A673 (cell line): ENCODE measurements around the gene PCCA. TPM values are rescaled to one million over a fixed set of nuclear protein-coding genes. Genes with fewer than 3 reads are reported as not detected.

Experiments
- BruUV-seq: library from RNA; stranded (reverse); fragments of 400-500 nt; replicated peaks from 2 replicates; lab custom pipeline; 2021; lab: Mats Ljungman, UMichigan
- CTCF ChIA-PET: fragments of 300-600 bp; sonication (Branson Sonifier 250); formaldehyde crosslinking; loops from one replicate; lab custom pipeline; 2022; ENCODE audit warnings: antibody characterized with exemption; lab: Charles Lee
- POLR2A ChIA-PET: fragments of 300-600 bp; sonication (Branson Sonifier 250); formaldehyde crosslinking; loops from one replicate; lab custom pipeline; 2022; ENCODE audit warnings: antibody characterized with exemption; ENCODE audit not compliant: low non-redundant PET; lab: Charles Lee
- DNase-seq: peaks from one replicate; pipeline ENCODE4 v3.0.0-alpha.2; 2015; ENCODE audit warnings: low spot score
- H3K27ac ChIP-seq: fragments of 200-600 bp; sonication (generic); 2 replicates; pipeline ENCODE4 v1.5.1; 2016; ENCODE audit warnings: mixed run types, low read depth, mild to moderate bottlenecking, mixed read lengths, antibody characterized with exemption, low read length; ENCODE audit not compliant: poor library complexity, severe bottlenecking
- H3K27me3 ChIP-seq: fragments of 200-600 bp; sonication (generic); replicated peaks from 2 replicates; pipeline ENCODE4 v1.6.1; 2017; ENCODE audit warnings: mixed run types, low read depth, mild to moderate bottlenecking, mixed read lengths, antibody characterized with exemption, low read length; ENCODE audit not compliant: insufficient read depth, poor library complexity
- H3K36me3 ChIP-seq: fragments of 200-600 bp; sonication (generic); 2 replicates; pipeline ENCODE4 v1.6.1; 2016; ENCODE audit warnings: mixed run types, mild to moderate bottlenecking, mixed read lengths, antibody characterized with exemption, low read length; ENCODE audit not compliant: insufficient read depth, poor library complexity, severe bottlenecking
- H3K4me1 ChIP-seq: fragments of 200-600 bp; sonication (generic); 2 replicates; pipeline ENCODE4 v1.6.1; 2017; ENCODE audit warnings: mixed run types, mild to moderate bottlenecking, mixed read lengths, antibody characterized with exemption, low read length; ENCODE audit not compliant: insufficient read depth, poor library complexity, severe bottlenecking
- H3K4me3 ChIP-seq: fragments of 200-600 bp; sonication (generic); 2 replicates; pipeline ENCODE4 v1.5.1; 2016; ENCODE audit warnings: low read depth, mixed run types, mild to moderate bottlenecking, mixed read lengths, low read length; ENCODE audit not compliant: poor library complexity, severe bottlenecking
- H3K9me3 ChIP-seq: fragments of 200-600 bp; sonication (generic); 2 replicates; pipeline ENCODE4 v1.6.1; 2016; ENCODE audit warnings: mixed run types, low read depth, mild to moderate bottlenecking, mixed read lengths, antibody characterized with exemption, low read length; ENCODE audit not compliant: poor library complexity, severe bottlenecking
- CTCF ChIP-seq: fragments of 300-800, 200-600 bp; sonication (generic); conservative IDR thresholded peaks from 2 replicates; pipeline ENCODE4 v1.5.1; 2017; ENCODE audit warnings: low read depth, mild to moderate bottlenecking, antibody characterized with exemption, low read length, moderate library complexity, mixed read lengths
- EZH2 ChIP-seq: fragments of 200-600 bp; sonication (generic); IDR thresholded peaks from 2 replicates; pipeline ENCODE4 v1.6.1; 2017; ENCODE audit warnings: borderline replicate concordance, low read depth, mild to moderate bottlenecking, mixed read lengths, antibody characterized with exemption, low read length; ENCODE audit not compliant: poor library complexity, severe bottlenecking
- intact Hi-C: fragments of 100-400 bp; cut with micrococcal nuclease; formaldehyde crosslinking; loops from one replicate; pipeline ENCODE4 v1.10.0; 2022; ENCODE audit not compliant: unreplicated experiment
- total RNA-seq: library from RNA; stranded (reverse); gene quantifications from 2 replicates; pipeline ENCODE4 v1.2.3, GENCODE V29; 2021

Gene PCCA
- total RNA-seq, 1 experiment from 2014 or later, result 93.0 TPM

DNA sequence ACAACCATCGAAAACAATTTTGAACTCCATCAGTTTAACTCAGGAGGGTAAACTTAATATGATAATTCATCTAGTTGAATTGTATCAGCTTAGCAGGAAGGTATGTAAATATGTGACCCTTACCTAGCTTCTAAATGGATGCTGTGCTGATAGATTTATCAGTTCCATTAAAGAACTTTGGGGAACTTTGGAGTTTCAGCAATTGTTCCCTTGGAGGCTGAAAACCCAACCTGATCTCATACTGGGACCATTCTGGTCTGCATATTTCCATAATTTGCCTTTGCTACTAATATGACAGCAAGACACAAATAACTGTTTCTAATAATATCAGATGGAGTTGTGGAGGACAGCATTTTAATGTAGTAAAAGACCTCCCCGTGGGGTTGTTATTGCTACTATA is 371.9 kb downstream of the PCCA start:
- Histone ChIP-seq H3K4me3 (no peak overlapping the region), H3K9me3 (no peaks in the 10 kb centered on the region), H3K27me3 (no peaks in the 10 kb centered on the region), H3K4me1 (peaks cover 7% of the 10 kb centered on the region), H3K27ac (no peak overlapping the region), H3K36me3 (no peaks in the 10 kb centered on the region)
- no TSS peak for BruUV-seq
- TF ChIP-seq EZH2, result no peak
- CTCF ChIA-PET, result no interaction called here
- no peak for DNase-seq
- intact Hi-C loops, result no loop called here
- POLR2A ChIA-PET, result no interaction called here

DNA sequence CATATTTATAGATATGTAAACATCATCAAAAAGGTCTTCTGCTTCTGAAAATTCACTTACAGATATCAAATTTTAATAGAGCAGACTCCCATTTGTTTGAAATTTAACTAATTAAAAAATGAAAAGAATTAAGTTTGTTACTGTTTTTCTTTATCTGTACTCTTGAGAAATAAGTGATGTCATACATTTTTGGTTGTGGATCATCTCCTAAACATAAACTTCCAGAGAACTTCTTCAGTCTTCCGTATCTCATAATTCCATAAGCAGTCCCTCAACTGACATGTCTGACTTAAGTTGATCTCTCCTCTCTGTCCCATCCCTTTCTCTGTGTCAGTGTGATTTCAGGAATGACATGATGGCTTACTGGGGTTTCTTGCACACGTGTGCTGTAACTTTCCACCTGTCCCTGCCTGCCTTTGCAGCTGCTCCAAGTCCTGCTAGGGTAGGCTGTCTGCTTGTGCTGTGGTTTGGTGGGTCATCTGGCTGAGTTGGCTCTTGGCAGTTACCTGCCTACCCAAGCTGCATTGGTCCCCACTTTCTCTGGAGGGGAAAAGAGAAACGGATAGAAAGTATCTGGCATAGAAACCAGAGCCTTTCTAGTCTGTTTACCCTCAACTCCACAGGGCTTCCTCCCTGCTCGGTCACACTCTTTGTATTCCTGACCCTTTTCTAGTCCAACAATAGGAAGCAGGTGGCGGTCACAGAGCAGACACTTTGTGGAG is 372.6 kb downstream of the PCCA start:
- BruUV-seq, result no TSS peak
- TF ChIP-seq CTCF (no peak), EZH2 (no peak)
- Histone ChIP-seq H3K4me1 (peaks cover 7% of the 10 kb centered on the region), H3K4me3 (no peak overlapping the region), H3K27ac (no peak overlapping the region), H3K9me3 (no peaks in the 10 kb centered on the region), H3K36me3 (no peaks in the 10 kb centered on the region), H3K27me3 (no peaks in the 10 kb centered on the region)
- CTCF ChIA-PET, result no interaction called here
- POLR2A ChIA-PET, result no interaction called here
- DNase-seq, result no peak
- intact Hi-C loops, result no loop called here

DNA sequence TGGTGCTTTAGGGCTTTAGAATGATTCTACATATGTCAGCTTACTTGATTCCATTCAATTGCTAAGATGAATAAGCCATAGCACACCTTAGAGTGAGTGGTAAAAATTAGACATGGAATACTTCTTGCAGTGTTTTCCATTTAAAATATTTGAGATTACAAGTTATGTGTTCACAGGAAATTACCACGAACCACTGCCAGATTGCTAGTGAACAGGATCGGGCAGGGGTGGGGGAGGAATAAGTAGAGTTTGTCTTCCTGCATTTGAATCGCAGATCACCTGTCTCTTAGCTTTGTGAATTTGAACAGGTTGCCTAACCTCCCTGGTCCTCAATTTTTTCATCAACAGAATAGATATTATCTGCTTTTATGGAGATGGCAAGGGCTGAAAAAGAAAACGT is 375.1 kb downstream of the PCCA start:
- H3K36me3 ChIP-seq, result no peaks in the 10 kb centered on the region
- no peaks in the 10 kb centered on the region for H3K27me3 ChIP-seq
- POLR2A ChIA-PET, result no interaction called here
- H3K9me3 ChIP-seq, result no peaks in the 10 kb centered on the region
- no TSS peak for BruUV-seq
- H3K4me1 ChIP-seq, result peaks cover 7% of the 10 kb centered on the region
- no peak for DNase-seq
- no peak for TF ChIP-seq EZH2
- TF ChIP-seq CTCF, result no peak
- intact Hi-C loops, result no loop called here
- no peak overlapping the region for H3K27ac ChIP-seq
- CTCF ChIA-PET, result no interaction called here
- H3K4me3 ChIP-seq, result no peak overlapping the region

DNA sequence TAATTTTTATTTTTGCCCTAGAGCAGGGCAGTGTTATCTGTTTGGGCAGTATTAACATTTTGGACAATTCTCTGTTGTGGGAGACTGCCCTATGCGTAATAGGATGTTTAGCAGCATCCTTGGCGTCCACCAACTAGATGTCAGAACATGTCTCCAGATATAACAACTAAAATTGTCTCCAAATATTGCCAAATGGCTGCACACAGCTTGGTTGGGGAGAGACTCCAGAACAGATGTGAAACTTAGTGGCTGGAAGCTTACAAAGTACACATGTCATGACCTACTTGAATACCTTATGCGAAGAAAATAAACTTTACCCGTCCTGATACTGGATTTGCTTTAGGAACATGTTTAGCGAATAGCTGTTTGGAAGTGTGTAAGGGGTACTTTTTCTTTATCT is 376.7 kb downstream of the PCCA start:
- peaks cover 2% of the 10 kb centered on the region for H3K4me1 ChIP-seq
- DNase-seq, result no peak
- POLR2A ChIA-PET, result no interaction called here

More for the DNA sequence above, 376.7 kb downstream of the PCCA start:
- no TSS peak for BruUV-seq
- intact Hi-C loops, result no loop called here
- CTCF ChIA-PET, result no interaction called here
- no peaks in the 10 kb centered on the region for H3K27me3 ChIP-seq
- no peaks in the 10 kb centered on the region for H3K36me3 ChIP-seq
- no peak overlapping the region for H3K4me3 ChIP-seq
- no peaks in the 10 kb centered on the region for H3K9me3 ChIP-seq
- no peak overlapping the region for H3K27ac ChIP-seq
- TF ChIP-seq EZH2 (no peak), CTCF (no peak)
